Neural progenitor cell (in vitro differentiated cells): Measurements from ENCODE around the gene ABO. TPM values are rescaled to one million over a fixed set of nuclear protein-coding genes. Genes with fewer than 3 reads are reported as not detected.
"Not testable (repeated sequence)": the region's sequence is repeated elsewhere in the genome, so short reads cannot be mapped to it uniquely, and the experiment has no call there.

Experiments
- DNase-seq: peaks from one replicate; pipeline ENCODE4 v3.0.0-alpha.2; 2016; ENCODE audit warnings: low spot score
- H2AFZ ChIP-seq: fragments of 200-600 bp; sonication (generic); replicated peaks from 2 replicates; pipeline ENCODE4 v1.6.1; 2016; ENCODE audit warnings: antibody characterized with exemption
- H3F3A ChIP-seq: fragments of 200-600 bp; sonication (generic); 2 replicates; pipeline ENCODE4 v1.6.1; 2016; ENCODE audit warnings: antibody characterized with exemption, low read depth
- H3K27ac ChIP-seq: fragments of 200-600 bp; sonication (generic); 2 replicates; pipeline ENCODE4 v1.5.1; 2016; ENCODE audit warnings: mild to moderate bottlenecking
- H3K27me3 ChIP-seq: fragments of 200-600 bp; sonication (generic); 2 replicates; pipeline ENCODE4 v1.6.1; 2016; ENCODE audit warnings: mild to moderate bottlenecking, moderate library complexity
- H3K36me3 ChIP-seq: fragments of 200-600 bp; sonication (generic); 2 replicates; pipeline ENCODE4 v1.5.1; 2016
- H3K4me1 ChIP-seq: fragments of 200-600 bp; sonication (generic); 2 replicates; pipeline ENCODE4 v1.6.1; 2016; ENCODE audit warnings: mixed run types
- H3K4me2 ChIP-seq: fragments of 200-600 bp; sonication (generic); 2 replicates; pipeline ENCODE4 v1.6.1; 2016
- H3K4me3 ChIP-seq: fragments of 200-600 bp; sonication (generic); 2 replicates; pipeline ENCODE4 v1.5.1; 2016
- H3K79me2 ChIP-seq: fragments of 200-600 bp; sonication (generic); 2 replicates; pipeline ENCODE4 v1.6.1; 2016; ENCODE audit warnings: low read depth
- H3K9ac ChIP-seq: fragments of 200-600 bp; sonication (generic); 2 replicates; pipeline ENCODE4 v1.6.1; 2016
- H3K9me3 ChIP-seq: fragments of 200-600 bp; sonication (generic); 2 replicates; pipeline ENCODE4 v1.5.1; 2016; ENCODE audit warnings: low read depth
- H4K20me1 ChIP-seq: fragments of 200-600 bp; sonication (generic); 2 replicates; pipeline ENCODE4 v1.6.1; 2016; ENCODE audit warnings: low read depth
- H3K27ac Mint-ChIP-seq: 3 replicates; pipeline ENCODE4 v1.8.0; 2021; ENCODE audit warnings: mixed read lengths
- H3K27me3 Mint-ChIP-seq: 2 replicates; pipeline ENCODE4 v1.8.0; 2022; ENCODE audit warnings: low read depth, mild to moderate bottlenecking, inconsistent platforms, moderate library complexity, mixed read lengths; ENCODE audit not compliant: insufficient read depth
- H3K36me3 Mint-ChIP-seq: 3 replicates; pipeline ENCODE4 v1.8.0; 2021; ENCODE audit warnings: mixed read lengths
- H3K4me1 Mint-ChIP-seq: 3 replicates; pipeline ENCODE4 v1.8.0; 2021; ENCODE audit warnings: mixed read lengths
- H3K4me3 Mint-ChIP-seq: 3 replicates; pipeline ENCODE4 v1.8.0; 2021; ENCODE audit warnings: mild to moderate bottlenecking, moderate library complexity, mixed read lengths
- H3K9me3 Mint-ChIP-seq: 3 replicates; pipeline ENCODE4 v1.8.0; 2020; ENCODE audit warnings: mixed read lengths
- CTCF ChIP-seq: fragments of 200-600 bp; sonication (generic); IDR thresholded peaks from 2 replicates; pipeline ENCODE4 v1.5.1; 2017; ENCODE audit warnings: antibody characterized with exemption, mild to moderate bottlenecking
- EZH2 ChIP-seq: fragments of 200-600 bp; sonication (generic); IDR thresholded peaks from 2 replicates; pipeline ENCODE4 v1.6.1; 2017; ENCODE audit warnings: antibody characterized with exemption, mild to moderate bottlenecking, moderate library complexity
- EZH2phosphoT487 ChIP-seq: fragments of 200-600 bp; sonication (generic); IDR thresholded peaks from 2 replicates; pipeline ENCODE4 v1.6.1; 2017; ENCODE audit warnings: antibody characterized with exemption
- total RNA-seq: library from RNA; depleted of rRNA; stranded (reverse); fragments of >200 nt; gene quantifications from 2 replicates; pipeline ENCODE4 v1.2.3, GENCODE V29; 2015; ENCODE audit warnings: low replicate concordance

Gene ABO
- total RNA-seq, 1 donor from 2014 or later = not detected

GRCh38 chr9:133304158-133304470 lies 29.1 kb upstream of the ABO start:
- peaks cover under 1% of the 10 kb centered on the region for H3K9me3 Mint-ChIP-seq
- Histone ChIP-seq H4K20me1 (no peaks in the 10 kb centered on the region), H3K36me3 (no peaks in the 10 kb centered on the region), H3K27me3 (peaks cover 16% of the 10 kb centered on the region), H3K4me3 (no peak overlapping the region), H3K4me2 (no peak overlapping the region), H3K9ac (no peak overlapping the region), H3K9me3 (no peaks in the 10 kb centered on the region), H2AFZ (no peak overlapping the region), H3K4me1 (no peaks in the 10 kb centered on the region), H3K79me2 (no peaks in the 10 kb centered on the region), H3F3A (no peaks in the 10 kb centered on the region), H3K27ac (no peak overlapping the region)
- DNase-seq = no peak
- no peaks in the 10 kb centered on the region for H3K4me1 Mint-ChIP-seq
- no peak overlapping the region for H3K27ac Mint-ChIP-seq
- no peaks in the 10 kb centered on the region for H3K36me3 Mint-ChIP-seq
- peaks cover 11% of the 10 kb centered on the region for H3K27me3 Mint-ChIP-seq
- H3K4me3 Mint-ChIP-seq = no peak overlapping the region
- TF ChIP-seq EZH2phosphoT487 (no peak), EZH2 (no peak), CTCF (no peak)

- Mint-ChIP-seq H3K4me3 (no peak overlapping the region), H3K27ac (no peak overlapping the region), H3K9me3 (peaks cover 2% of the 10 kb centered on the region), H3K4me1 (no peaks in the 10 kb centered on the region), H3K36me3 (no peaks in the 10 kb centered on the region), H3K27me3 (peaks cover 11% of the 10 kb centered on the region)
- no peak overlapping the region for H3K27ac ChIP-seq
- no peaks in the 10 kb centered on the region for H3K9me3 ChIP-seq
- H4K20me1 ChIP-seq = no peaks in the 10 kb centered on the region
- DNase-seq = no peak
- H3K4me3 ChIP-seq = no peak overlapping the region
- no peak overlapping the region for H3K4me2 ChIP-seq
- TF ChIP-seq EZH2phosphoT487 = no peak
- TF ChIP-seq EZH2 = no peak
- no peak for TF ChIP-seq CTCF
- H2AFZ ChIP-seq = no peak overlapping the region
- peaks cover 17% of the 10 kb centered on the region for H3K27me3 ChIP-seq
- no peaks in the 10 kb centered on the region for H3K36me3 ChIP-seq
- H3F3A ChIP-seq = no peaks in the 10 kb centered on the region
- no peaks in the 10 kb centered on the region for H3K79me2 ChIP-seq
- no peak overlapping the region for H3K9ac ChIP-seq
- no peaks in the 10 kb centered on the region for H3K4me1 ChIP-seq
Observed at GRCh38 chr9:133303266-133304157, 28.5 kb upstream of the ABO start.

- no peaks in the 10 kb centered on the region for H3K36me3 ChIP-seq
- DNase-seq = no peak
- H3K27ac ChIP-seq = no peak overlapping the region
- no peaks in the 10 kb centered on the region for H4K20me1 ChIP-seq
- TF ChIP-seq EZH2 (no peak), EZH2phosphoT487 (no peak), CTCF (no peak)
- H2AFZ ChIP-seq = no peak overlapping the region
- H3K9me3 ChIP-seq = no peaks in the 10 kb centered on the region
- Mint-ChIP-seq H3K27ac (no peak overlapping the region), H3K4me3 (no peak overlapping the region), H3K36me3 (no peaks in the 10 kb centered on the region), H3K4me1 (no peaks in the 10 kb centered on the region), H3K9me3 (peaks cover 6% of the 10 kb centered on the region), H3K27me3 (peaks cover 13% of the 10 kb centered on the region)
- H3K27me3 ChIP-seq = peaks cover 12% of the 10 kb centered on the region
- no peak overlapping the region for H3K4me3 ChIP-seq
- no peak overlapping the region for H3K9ac ChIP-seq
- no peaks in the 10 kb centered on the region for H3F3A ChIP-seq
- H3K4me1 ChIP-seq = no peaks in the 10 kb centered on the region
- no peak overlapping the region for H3K4me2 ChIP-seq
- H3K79me2 ChIP-seq = no peaks in the 10 kb centered on the region
Observed at GRCh38 chr9:133301253-133302230, 26.5 kb upstream of the ABO start.

- not testable (repeated sequence) for H3K27ac ChIP-seq, H3K9me3 ChIP-seq, H4K20me1 ChIP-seq, H3K9me3 Mint-ChIP-seq, H3K4me3 ChIP-seq, H3K79me2 ChIP-seq, H2AFZ ChIP-seq, DNase-seq, H3K4me1 ChIP-seq, H3K36me3 ChIP-seq, H3K4me1 Mint-ChIP-seq, H3K9ac ChIP-seq, H3K36me3 Mint-ChIP-seq, H3K4me3 Mint-ChIP-seq, H3K27ac Mint-ChIP-seq, H3F3A ChIP-seq, H3K4me2 ChIP-seq
- H3K27me3 ChIP-seq = peaks cover 12% of the 10 kb centered on the region
- H3K27me3 Mint-ChIP-seq = peaks cover 13% of the 10 kb centered on the region
Observed at GRCh38 chr9:133299996-133300395, 25.0 kb upstream of the ABO start.
